GM10266 (cell line): ENCODE measurements around the gene P4HA1.
A peak's percentile ranks its signal among the peaks of the same experiment; 100 is the strongest.

ENCODE experiments used
- DNase-seq: peaks from one replicate; pipeline ENCODE4 v3.0.0; 2012; ENCODE audit errors: extremely low spot score
- TF ChIP-seq, protein P1 (sequence below): IDR thresholded peaks from 2 replicates; pipeline ENCODE4 v1.5.1; 2012; ENCODE audit warnings: mild to moderate bottlenecking, low read depth; ENCODE audit not compliant: control insufficient read depth, insufficient read depth; ENCODE audit errors: missing control alignments

Gene P4HA1

DNA sequence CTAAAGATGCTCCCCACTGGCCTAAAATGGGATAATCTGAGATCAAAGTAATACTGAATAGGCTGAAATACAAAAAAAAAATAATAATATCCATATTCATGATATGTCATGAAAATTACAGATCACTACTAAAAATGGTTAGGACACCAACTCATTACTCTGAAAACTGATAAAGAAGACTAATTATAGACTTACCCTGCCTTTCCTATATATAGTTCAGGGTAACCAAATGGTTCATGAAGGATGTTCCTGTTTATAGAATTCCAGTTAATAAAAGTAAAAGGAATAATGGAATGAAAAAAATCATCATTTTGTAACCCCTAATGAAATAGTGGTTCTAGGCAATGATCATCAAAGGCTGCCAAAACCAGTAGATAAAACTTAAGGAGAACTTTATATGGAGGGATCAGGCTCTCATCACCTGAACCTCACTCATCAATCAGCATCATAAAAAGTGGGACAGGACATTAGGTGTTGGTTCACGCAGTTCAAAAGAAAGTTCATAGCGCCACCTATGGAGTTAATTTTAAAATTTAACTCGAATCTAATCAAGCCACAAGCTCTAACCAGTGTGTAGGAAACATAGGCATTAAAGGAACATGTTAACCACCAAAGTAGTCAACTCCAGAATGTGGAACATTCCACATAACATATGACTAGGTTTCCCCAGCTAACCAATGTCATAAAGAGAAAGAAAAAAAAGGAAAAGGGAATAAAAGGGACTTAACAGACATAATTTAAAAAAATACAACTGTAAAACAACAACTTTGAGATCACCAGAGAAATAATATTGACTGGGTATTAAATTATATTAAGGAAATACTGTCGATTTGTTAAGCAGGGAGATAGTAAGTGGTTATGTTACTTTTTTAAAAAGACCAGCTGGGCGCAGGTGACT is 35.7 kb downstream of the P4HA1 start:
- DNase-seq, result peak; percentile 16
- TF ChIP-seq, protein P1, sequence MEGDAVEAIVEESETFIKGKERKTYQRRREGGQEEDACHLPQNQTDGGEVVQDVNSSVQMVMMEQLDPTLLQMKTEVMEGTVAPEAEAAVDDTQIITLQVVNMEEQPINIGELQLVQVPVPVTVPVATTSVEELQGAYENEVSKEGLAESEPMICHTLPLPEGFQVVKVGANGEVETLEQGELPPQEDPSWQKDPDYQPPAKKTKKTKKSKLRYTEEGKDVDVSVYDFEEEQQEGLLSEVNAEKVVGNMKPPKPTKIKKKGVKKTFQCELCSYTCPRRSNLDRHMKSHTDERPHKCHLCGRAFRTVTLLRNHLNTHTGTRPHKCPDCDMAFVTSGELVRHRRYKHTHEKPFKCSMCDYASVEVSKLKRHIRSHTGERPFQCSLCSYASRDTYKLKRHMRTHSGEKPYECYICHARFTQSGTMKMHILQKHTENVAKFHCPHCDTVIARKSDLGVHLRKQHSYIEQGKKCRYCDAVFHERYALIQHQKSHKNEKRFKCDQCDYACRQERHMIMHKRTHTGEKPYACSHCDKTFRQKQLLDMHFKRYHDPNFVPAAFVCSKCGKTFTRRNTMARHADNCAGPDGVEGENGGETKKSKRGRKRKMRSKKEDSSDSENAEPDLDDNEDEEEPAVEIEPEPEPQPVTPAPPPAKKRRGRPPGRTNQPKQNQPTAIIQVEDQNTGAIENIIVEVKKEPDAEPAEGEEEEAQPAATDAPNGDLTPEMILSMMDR, result peak; percentile 7

DNA sequence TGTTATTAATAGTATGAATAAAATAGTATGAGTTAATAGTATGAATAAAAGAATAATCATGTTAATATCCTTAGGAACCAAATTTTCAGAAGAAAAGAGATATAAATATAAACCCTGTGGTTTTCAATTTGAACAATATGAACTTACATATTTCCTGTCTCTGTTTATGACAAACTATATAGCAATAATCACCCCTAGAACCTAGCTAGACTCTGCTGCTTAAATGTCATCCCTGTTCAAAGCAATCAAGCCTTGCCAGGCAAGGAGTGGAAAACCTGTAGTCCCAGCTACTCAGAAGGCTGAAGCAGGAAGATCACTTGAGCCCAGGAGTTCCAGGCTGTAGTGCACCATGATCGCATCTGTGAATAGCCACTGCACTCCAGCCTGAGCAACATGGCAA is 36.5 kb downstream of the P4HA1 start:
- TF ChIP-seq, protein P1, result no peak

DNA sequence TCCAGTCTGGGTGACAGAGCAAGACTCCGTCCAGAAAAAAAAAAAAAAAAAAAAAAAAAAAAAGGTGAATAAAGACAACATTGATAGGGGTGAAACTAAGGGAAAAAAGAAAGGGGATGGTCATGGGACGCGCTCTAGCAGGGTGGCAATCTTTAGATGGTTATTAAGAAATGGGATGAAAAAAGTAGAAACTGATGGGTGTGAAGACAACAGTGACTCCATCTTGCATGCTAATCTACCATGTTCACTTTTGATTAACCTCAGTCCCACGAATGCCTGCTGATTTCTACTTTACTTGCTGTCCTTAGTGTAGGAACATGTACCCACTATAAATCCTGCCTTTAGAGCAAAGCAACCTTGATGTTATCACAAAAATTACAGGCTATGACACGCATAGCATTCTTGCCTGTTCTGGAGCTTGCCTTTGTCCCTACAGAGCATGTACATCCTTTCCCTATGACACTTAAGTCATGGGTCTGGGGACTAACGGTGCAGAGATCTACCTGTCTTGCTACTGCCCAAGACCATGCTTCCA is 38.5 kb downstream of the P4HA1 start:
- DNase-seq, result no peak
- TF ChIP-seq, protein P1, result no peak

More for the DNA sequence above, 36.5 kb downstream of the P4HA1 start:
- no peak for DNase-seq

DNA sequence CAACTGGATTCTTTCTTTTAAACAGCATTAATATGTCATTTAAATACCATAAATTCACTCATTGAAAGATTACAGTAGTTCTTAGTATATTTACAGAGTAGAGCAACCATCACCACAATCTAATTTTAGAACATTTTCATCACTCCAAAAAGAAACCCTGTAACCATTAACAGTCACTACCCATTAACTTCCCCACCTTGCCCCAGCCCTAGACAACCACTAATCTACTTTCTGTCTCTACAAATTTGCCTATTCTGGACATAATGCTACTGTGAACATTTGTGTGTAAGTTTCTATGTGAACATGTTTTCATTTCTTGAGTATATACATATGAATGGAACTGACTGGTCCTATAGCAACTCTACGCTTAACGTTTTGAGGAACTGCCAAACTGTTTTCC is 42.4 kb downstream of the P4HA1 start:
- DNase-seq, result no peak
- TF ChIP-seq, protein P1, result no peak

DNA sequence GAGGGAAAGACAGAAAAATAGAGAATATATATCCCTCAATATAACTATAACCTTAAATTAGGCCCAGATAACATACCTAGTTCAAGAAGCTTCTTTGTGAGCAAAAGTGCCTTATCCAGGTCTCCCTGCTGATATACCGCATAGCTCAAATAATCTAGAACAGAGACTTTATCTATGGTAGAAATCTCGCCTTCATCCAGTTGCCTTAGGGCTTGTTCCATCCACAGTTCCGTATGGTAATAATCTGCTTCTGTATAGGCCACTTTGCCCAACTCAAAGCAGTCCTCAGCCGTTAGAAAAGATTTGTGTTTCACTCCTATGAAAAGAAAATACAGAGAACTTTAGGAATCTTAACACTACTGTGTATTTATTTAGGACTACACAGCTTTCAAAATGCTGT is 43.4 kb downstream of the P4HA1 start:
- TF ChIP-seq, protein P1, result no peak

DNA sequence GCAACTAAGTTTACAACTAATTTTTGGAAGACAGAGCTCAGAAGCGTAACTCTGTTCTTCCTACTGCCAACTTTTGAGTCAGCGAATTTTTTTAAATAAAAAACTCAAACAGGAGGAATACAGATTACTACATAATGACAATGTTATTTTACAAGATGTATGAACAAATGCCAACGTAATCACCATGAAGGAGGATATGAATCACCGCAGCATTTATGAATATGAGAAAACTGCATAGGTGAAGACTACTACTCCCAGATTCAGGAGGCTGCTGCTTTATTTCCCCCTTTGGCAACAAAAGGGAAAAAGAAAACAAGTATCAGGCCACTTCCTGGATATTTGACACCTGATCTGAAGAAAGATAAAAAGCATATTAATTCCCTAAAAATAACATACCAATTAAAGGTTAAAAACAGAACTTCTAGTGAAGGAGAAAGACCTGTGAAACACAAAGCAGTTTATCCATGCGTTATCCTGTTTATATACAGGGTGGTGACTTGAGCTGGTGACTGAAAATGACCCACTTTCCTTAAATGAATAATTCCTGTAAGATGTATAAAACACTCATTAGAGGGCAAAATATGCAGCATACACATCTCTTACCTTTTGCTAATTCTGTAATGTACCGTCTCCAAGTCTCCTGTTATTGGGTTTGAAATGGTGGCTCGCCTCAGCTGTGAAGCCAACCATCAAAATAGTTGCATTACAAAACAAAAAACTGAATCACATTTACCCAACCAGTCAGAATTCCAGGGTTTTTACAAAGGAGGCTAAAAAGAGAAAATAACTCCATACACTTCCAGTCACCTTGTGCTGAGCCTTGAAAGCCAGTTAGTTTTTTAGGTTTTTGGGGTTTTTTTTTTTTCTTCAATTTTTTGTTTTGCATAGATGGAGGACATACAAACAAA is 52.0 kb downstream of the P4HA1 start:
- no peak for DNase-seq

More for the DNA sequence above, 43.4 kb downstream of the P4HA1 start:
- DNase-seq, result no peak

More for the DNA sequence above, 52.0 kb downstream of the P4HA1 start:
- TF ChIP-seq, protein P1, result no peak
